Smooth muscle cell (in vitro differentiated cells): ENCODE results near the gene MKX. TPM values are rescaled to one million over a fixed set of nuclear protein-coding genes. Genes with fewer than 3 reads are reported as not detected.

Source experiments
- DNase-seq: peaks from one replicate; lab custom pipeline; 2025; ENCODE audit not compliant: unreplicated experiment; lab: John Stamatoyannopoulos, UW
- H2AFZ ChIP-seq: fragments of 200-600 bp; sonication (generic); 2 replicates; pipeline ENCODE4 v1.6.0; 2016; ENCODE audit warnings: antibody characterized with exemption, low read depth, mild to moderate bottlenecking
- H3F3A ChIP-seq: fragments of 200-600 bp; sonication (generic); 2 replicates; pipeline ENCODE4 v1.6.0; 2017; ENCODE audit warnings: antibody characterized with exemption, low read depth
- H3K27ac ChIP-seq: fragments of 200-600 bp; sonication (generic); 2 replicates; pipeline ENCODE4 v1.5.1; 2016; ENCODE audit warnings: low read depth, mild to moderate bottlenecking
- H3K27me3 ChIP-seq: fragments of 200-600 bp; sonication (generic); 2 replicates; pipeline ENCODE4 v1.6.1; 2016; ENCODE audit warnings: low read depth, mild to moderate bottlenecking
- H3K36me3 ChIP-seq: fragments of 200-600 bp; sonication (generic); 2 replicates; pipeline ENCODE4 v1.5.1; 2016; ENCODE audit warnings: low read depth
- H3K4me1 ChIP-seq: fragments of 200-600 bp; sonication (generic); 2 replicates; pipeline ENCODE4 v1.5.1; 2016; ENCODE audit warnings: low read depth
- H3K4me2 ChIP-seq: fragments of 200-600 bp; sonication (generic); 2 replicates; pipeline ENCODE4 v1.6.0; 2016; ENCODE audit warnings: mild to moderate bottlenecking
- H3K4me3 ChIP-seq: fragments of 200-600 bp; sonication (generic); 2 replicates; pipeline ENCODE4 v1.5.1; 2016; ENCODE audit warnings: mild to moderate bottlenecking
- H3K79me2 ChIP-seq: fragments of 200-600 bp; sonication (generic); 2 replicates; pipeline ENCODE4 v1.6.0; 2016; ENCODE audit warnings: low read depth, mild to moderate bottlenecking
- H3K9ac ChIP-seq: fragments of 200-600 bp; sonication (generic); 2 replicates; pipeline ENCODE4 v1.6.0; 2016; ENCODE audit warnings: low read depth
- H3K9me3 ChIP-seq: fragments of 200-600 bp; sonication (generic); replicated peaks from 2 replicates; pipeline ENCODE4 v1.5.1; 2016; ENCODE audit warnings: low read depth
- H4K20me1 ChIP-seq: fragments of 200-600 bp; sonication (generic); 2 replicates; pipeline ENCODE4 v1.6.0; 2016; ENCODE audit warnings: low read depth
- CTCF ChIP-seq: fragments of 200-600 bp; sonication (generic); IDR thresholded peaks from 2 replicates; pipeline ENCODE4 v1.5.1; 2017; ENCODE audit warnings: borderline replicate concordance, mild to moderate bottlenecking, antibody characterized with exemption; ENCODE audit not compliant: insufficient read depth, poor library complexity, severe bottlenecking
- WGBS: methylation state at CpG from one replicate; pipeline ENCODE4 v1.1.7; 2016; ENCODE audit warnings: low lambda C conversion rate; 5-methylcytosine and 5-hydroxymethylcytosine counted together
- polyA plus RNA-seq: library from polyadenylated mRNA; unstranded; fragments of >200 nt; fragmentation: Nextera tagmentation; extraction: Ambion mirVana; gene quantifications from 2 replicates; pipeline ENCODE4 v1.2.1, GENCODE V29; 2016
- total RNA-seq: library from RNA; depleted of rRNA; stranded (reverse); fragments of >200 nt; gene quantifications from 2 replicates; pipeline ENCODE4 v1.2.3, GENCODE V29; 2014

Gene MKX
- total and polyA plus RNA-seq, 2 experiments from 2014 or later, result 0.04 TPM; not detected in 1

- WGBS, result 94% methylated on average over 2 of the region's 2 CpGs
- no peak for TF ChIP-seq CTCF
- Histone ChIP-seq H3K4me2 (no peak overlapping the region), H3K4me3 (no peak overlapping the region), H3K4me1 (no peaks in the 10 kb centered on the region), H2AFZ (no peak overlapping the region), H3F3A (no peaks in the 10 kb centered on the region), H3K9me3 (no peaks in the 10 kb centered on the region), H3K36me3 (no peaks in the 10 kb centered on the region), H3K27me3 (no peaks in the 10 kb centered on the region), H3K79me2 (no peaks in the 10 kb centered on the region), H4K20me1 (no peaks in the 10 kb centered on the region), H3K9ac (no peak overlapping the region), H3K27ac (no peak overlapping the region)
- DNase-seq, result no peak
Measured at GRCh38 chr10:27643301-27643700, 102.3 kb downstream of the MKX start.

GRCh38 chr10:27642023-27642589 is 103.5 kb downstream of the MKX start:
- Histone ChIP-seq H3K27ac (no peak overlapping the region), H2AFZ (no peak overlapping the region), H3K4me1 (no peaks in the 10 kb centered on the region)

GRCh38 chr10:27638071-27638750 is 107.4 kb downstream of the MKX start:
- 80% methylated on average over 3 of the region's 3 CpGs for WGBS
- Histone ChIP-seq H3K79me2 (no peaks in the 10 kb centered on the region), H3K4me2 (no peak overlapping the region), H3K27me3 (no peaks in the 10 kb centered on the region), H3K4me1 (no peaks in the 10 kb centered on the region), H3F3A (no peaks in the 10 kb centered on the region), H3K27ac (no peak overlapping the region), H3K36me3 (no peaks in the 10 kb centered on the region), H3K9ac (no peak overlapping the region), H3K9me3 (no peaks in the 10 kb centered on the region), H3K4me3 (no peak overlapping the region), H2AFZ (no peak overlapping the region), H4K20me1 (no peaks in the 10 kb centered on the region)
- DNase-seq, result no peak
- TF ChIP-seq CTCF, result no peak

More at GRCh38 chr10:27642023-27642589, 103.5 kb downstream of the MKX start:
- no peak overlapping the region for H3K4me2 ChIP-seq
- H3K9me3 ChIP-seq, result no peaks in the 10 kb centered on the region
- no peak overlapping the region for H3K9ac ChIP-seq
- no peaks in the 10 kb centered on the region for H3F3A ChIP-seq
- no peak overlapping the region for H3K4me3 ChIP-seq
- no peaks in the 10 kb centered on the region for H3K36me3 ChIP-seq
- H4K20me1 ChIP-seq, result no peaks in the 10 kb centered on the region
- WGBS, result 95% methylated on average over 2 of the region's 2 CpGs
- TF ChIP-seq CTCF, result no peak
- DNase-seq, result no peak
- H3K79me2 ChIP-seq, result no peaks in the 10 kb centered on the region
- H3K27me3 ChIP-seq, result no peaks in the 10 kb centered on the region

GRCh38 chr10:27637601-27638000 is 108.0 kb downstream of the MKX start:
- Histone ChIP-seq H3K4me2 (no peak overlapping the region), H3K4me1 (no peaks in the 10 kb centered on the region), H3K27ac (no peak overlapping the region), H3K27me3 (no peaks in the 10 kb centered on the region), H3K79me2 (no peaks in the 10 kb centered on the region), H3K36me3 (no peaks in the 10 kb centered on the region), H3K4me3 (no peak overlapping the region), H2AFZ (no peak overlapping the region), H3F3A (no peaks in the 10 kb centered on the region), H3K9ac (no peak overlapping the region), H4K20me1 (no peaks in the 10 kb centered on the region), H3K9me3 (no peaks in the 10 kb centered on the region)
- 60% methylated on average over 2 of the region's 2 CpGs for WGBS
- no peak for TF ChIP-seq CTCF
- DNase-seq, result no peak
